Measurements from ENCODE around the gene CDK5RAP3. TPM values are rescaled to one million over a fixed set of nuclear protein-coding genes. Genes with fewer than 3 reads are reported as not detected.

Gene CDK5RAP3
- total RNA-seq, 2 experiments from 2014 or later = 206 to 224 TPM

GRCh38 chr17:48002916-48003416 lies 32.1 kb downstream of the CDK5RAP3 start:
- Histone ChIP-seq H3K27ac (ENCODE audit: low read depth in 1 of 2, low read length in 2 of 2) (no peak overlapping the region), H3K9me3 (ENCODE audit: control insufficient read depth in 1 of 2, insufficient read depth in 1 of 2, low read length in 2 of 2) (no peaks in the 10 kb centered on the region), H3K4me1 (ENCODE audit: insufficient read depth, low read length) (no peaks in the 10 kb centered on the region), H3K4me3 (ENCODE audit: low read length) (no peak overlapping the region), H3K36me3 (ENCODE audit: insufficient read depth, low read length) (no peaks in the 10 kb centered on the region), H3K27me3 (ENCODE audit: control insufficient read depth in 1 of 2, insufficient read depth in 2 of 2, low read length in 2 of 2) (peaks cover 0 to 9% of the 10 kb centered on the region in 2 experiments)
- ChIA-PET CTCF (no interaction called here), POLR2A (no interaction called here)
- H3K4me3 Mint-ChIP-seq = no peak overlapping the region
- H3K36me3 Mint-ChIP-seq (ENCODE audit: low read depth) = no peaks in the 10 kb centered on the region
- no peaks in the 10 kb centered on the region for H3K4me1 Mint-ChIP-seq (ENCODE audit: low read depth)
- no peak overlapping the region for H3K27ac Mint-ChIP-seq
- intact Hi-C loops (cut with DNase I, micrococcal nuclease) = no loop called here
- ATAC-seq (ENCODE audit: poor library complexity) (no peak), DNase-seq (no peak)
- H3K9me3 Mint-ChIP-seq = no peaks in the 10 kb centered on the region
- no peak for TF ChIP-seq CTCF (IDR thresholded peaks at IDR 0.05)
- H3K27me3 Mint-ChIP-seq = peaks cover 39% of the 10 kb centered on the region

- Mint-ChIP-seq H3K4me3 (no peak overlapping the region), H3K27ac (no peak overlapping the region), H3K36me3 (ENCODE audit: low read depth) (no peaks in the 10 kb centered on the region), H3K4me1 (ENCODE audit: low read depth) (no peaks in the 10 kb centered on the region), H3K27me3 (peaks cover 43% of the 10 kb centered on the region), H3K9me3 (no peaks in the 10 kb centered on the region)
- no peak for TF ChIP-seq CTCF (IDR thresholded peaks at IDR 0.05)
- DNase-seq = no peak
- no peaks in the 10 kb centered on the region for H3K9me3 ChIP-seq (ENCODE audit: control insufficient read depth in 1 of 2, insufficient read depth in 1 of 2, low read length in 2 of 2)
- H3K36me3 ChIP-seq (ENCODE audit: insufficient read depth, low read length) = no peaks in the 10 kb centered on the region
- CTCF ChIA-PET = no interaction called here
- intact Hi-C loops (cut with DNase I, micrococcal nuclease) = no loop called here
- H3K4me3 ChIP-seq (ENCODE audit: low read length) = no peak overlapping the region
- POLR2A ChIA-PET = no interaction called here
- no peak for ATAC-seq (ENCODE audit: poor library complexity)
- H3K27me3 ChIP-seq (ENCODE audit: control insufficient read depth in 1 of 2, insufficient read depth in 2 of 2, low read length in 2 of 2) = peaks cover 1 to 9% of the 10 kb centered on the region in 2 experiments
- no peaks in the 10 kb centered on the region for H3K4me1 ChIP-seq (ENCODE audit: insufficient read depth, low read length)
- no peak overlapping the region for H3K27ac ChIP-seq (ENCODE audit: low read depth in 1 of 2, low read length in 2 of 2)
These were observed 32.7 kb downstream of the CDK5RAP3 start for GRCh38 chr17:48003417-48004151.

- ChIA-PET CTCF (no interaction called here), POLR2A (no interaction called here)
- H3K27me3 ChIP-seq (ENCODE audit: control insufficient read depth in 1 of 2, insufficient read depth in 2 of 2, low read length in 2 of 2) = peaks cover 5 to 9% of the 10 kb centered on the region in 2 experiments
- no peaks in the 10 kb centered on the region for H3K36me3 ChIP-seq (ENCODE audit: insufficient read depth, low read length)
- Mint-ChIP-seq H3K36me3 (ENCODE audit: low read depth) (no peaks in the 10 kb centered on the region), H3K27ac (no peak overlapping the region), H3K4me3 (no peak overlapping the region), H3K4me1 (ENCODE audit: low read depth) (no peaks in the 10 kb centered on the region), H3K9me3 (no peaks in the 10 kb centered on the region), H3K27me3 (peaks cover 47% of the 10 kb centered on the region)
- no peak overlapping the region for H3K27ac ChIP-seq (ENCODE audit: low read depth in 1 of 2, low read length in 2 of 2)
- intact Hi-C loops (cut with DNase I, micrococcal nuclease) = no loop called here
- H3K9me3 ChIP-seq (ENCODE audit: control insufficient read depth in 1 of 2, insufficient read depth in 1 of 2, low read length in 2 of 2) = no peaks in the 10 kb centered on the region
- H3K4me3 ChIP-seq (ENCODE audit: low read length) = no peak overlapping the region
- H3K4me1 ChIP-seq (ENCODE audit: insufficient read depth, low read length) = no peaks in the 10 kb centered on the region
- DNase-seq (no peak), ATAC-seq (ENCODE audit: poor library complexity) (no peak)
- TF ChIP-seq CTCF (IDR thresholded peaks at IDR 0.05) = no peak
These were observed 34.1 kb downstream of the CDK5RAP3 start for GRCh38 chr17:48004983-48005382.

Data from CD4-positive, alpha-beta T cell (primary cell).